ENCODE results near the gene LIMK2. TPM values are rescaled to one million over a fixed set of nuclear protein-coding genes. Genes with fewer than 3 reads are reported as not detected.
A peak's percentile ranks its signal among the peaks of the same experiment; 100 is the strongest.
"Not testable (repeated sequence)": the region's sequence is repeated elsewhere in the genome, so short reads cannot be mapped to it uniquely, and the experiment has no call there.

LIMK2 gene
- total and polyA plus RNA-seq, 2 donors = 21.6 to 32.6 TPM

GRCh38 chr22:31244943-31245451 lies 32.9 kb downstream of the LIMK2 start:
- Histone ChIP-seq H3K4me3 (ENCODE audit: low read length in 2 of 2) (no peak overlapping the region), H3K27ac (ENCODE audit: low read depth in 1 of 2, low read length in 1 of 2) (no peak overlapping the region)

GRCh38 chr22:31245998-31246397 lies 33.9 kb downstream of the LIMK2 start:
- H3K9me3 ChIP-seq (ENCODE audit: control insufficient read depth in 2 of 2, insufficient read depth in 1 of 2, low read length in 1 of 2); H3K4me3 ChIP-seq (ENCODE audit: low read length in 2 of 2); DNase-seq (ENCODE audit: low read depth in 6 of 9, low spot score in 9 of 9); H3K27me3 ChIP-seq (ENCODE audit: control insufficient read depth in 2 of 2, insufficient read depth in 1 of 2, low read length in 1 of 2); H3K27ac ChIP-seq (ENCODE audit: low read depth in 1 of 2, low read length in 1 of 2): not testable (repeated sequence)
- Histone ChIP-seq H3K36me3 (ENCODE audit: control insufficient read depth in 2 of 2, insufficient read depth in 2 of 2, low read length in 1 of 2) (peaks cover 8 to 13% of the 10 kb centered on the region in 2 donors), H3K4me1 (ENCODE audit: control insufficient read depth in 2 of 2, insufficient read depth in 2 of 2, low read length in 2 of 2) (peaks cover 8 to 35% of the 10 kb centered on the region in 2 donors)
- 92% methylated on average over 12 of the region's 12 CpGs for WGBS

More at GRCh38 chr22:31244943-31245451, 32.9 kb downstream of the LIMK2 start:
- no peaks in the 10 kb centered on the region for H3K27me3 ChIP-seq (ENCODE audit: control insufficient read depth in 2 of 2, insufficient read depth in 1 of 2, low read length in 1 of 2)
- 71% methylated on average over 7 of the region's 7 CpGs for WGBS
- peaks cover 8 to 33% of the 10 kb centered on the region in 2 donors for H3K4me1 ChIP-seq (ENCODE audit: control insufficient read depth in 2 of 2, insufficient read depth in 2 of 2, low read length in 2 of 2)
- peaks cover 8 to 13% of the 10 kb centered on the region in 2 donors for H3K36me3 ChIP-seq (ENCODE audit: control insufficient read depth in 2 of 2, insufficient read depth in 2 of 2, low read length in 1 of 2)
- peak in 3 of 9 donors; percentile 21 to 57 (median 26) for DNase-seq (ENCODE audit: low read depth in 6 of 9, low spot score in 9 of 9)
- no peaks in the 10 kb centered on the region for H3K9me3 ChIP-seq (ENCODE audit: control insufficient read depth in 2 of 2, insufficient read depth in 1 of 2, low read length in 1 of 2)

- DNase-seq (ENCODE audit: low read depth in 6 of 9, low spot score in 9 of 9) = no peak
- WGBS = 97% methylated on average over 2 of the region's 2 CpGs
- Histone ChIP-seq H3K9me3 (ENCODE audit: control insufficient read depth in 2 of 2, insufficient read depth in 1 of 2, low read length in 1 of 2) (no peaks in the 10 kb centered on the region), H3K4me3 (ENCODE audit: low read length in 2 of 2) (no peak overlapping the region), H3K27me3 (ENCODE audit: control insufficient read depth in 2 of 2, insufficient read depth in 1 of 2, low read length in 1 of 2) (no peaks in the 10 kb centered on the region), H3K36me3 (ENCODE audit: control insufficient read depth in 2 of 2, insufficient read depth in 2 of 2, low read length in 1 of 2) (peaks cover 8 to 13% of the 10 kb centered on the region in 2 donors), H3K4me1 (ENCODE audit: control insufficient read depth in 2 of 2, insufficient read depth in 2 of 2, low read length in 2 of 2) (peaks cover 8 to 35% of the 10 kb centered on the region in 2 donors), H3K27ac (ENCODE audit: low read depth in 1 of 2, low read length in 1 of 2) (no peak overlapping the region)
Observed at GRCh38 chr22:31246687-31247086, 34.6 kb downstream of the LIMK2 start.

DNA sequence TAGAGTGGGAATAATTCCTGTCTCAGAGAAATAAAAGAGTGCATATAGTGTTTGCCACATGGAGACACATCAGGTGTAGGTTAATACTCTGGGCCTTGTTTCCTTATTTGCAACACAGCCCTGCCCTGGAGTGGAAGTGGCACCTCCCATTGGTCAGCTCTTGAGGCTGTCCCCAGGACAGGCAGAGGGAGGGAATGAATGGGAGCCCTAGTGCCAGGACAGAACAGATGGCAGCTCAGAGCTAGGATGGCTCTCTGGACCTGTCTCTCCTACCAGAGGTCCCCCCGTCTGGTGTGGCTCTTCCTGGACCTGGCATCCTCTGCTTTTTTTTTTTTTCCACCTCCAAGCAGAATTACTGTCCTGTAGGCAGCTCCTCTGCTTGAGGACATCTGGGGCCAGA lies 35.6 kb downstream of the LIMK2 start:
- WGBS = 87% methylated on average over 1 of the region's 1 CpG
- H3K9me3 ChIP-seq (ENCODE audit: control insufficient read depth in 2 of 2, insufficient read depth in 1 of 2, low read length in 1 of 2) = no peaks in the 10 kb centered on the region
- H3K4me3 ChIP-seq (ENCODE audit: low read length in 2 of 2) = peak overlapping the region in 1 of 2 donors; percentile 14
- H3K27ac ChIP-seq (ENCODE audit: low read depth in 1 of 2, low read length in 1 of 2) = peak overlapping the region; percentile 20 to 50
- no peaks in the 10 kb centered on the region for H3K27me3 ChIP-seq (ENCODE audit: control insufficient read depth in 2 of 2, insufficient read depth in 1 of 2, low read length in 1 of 2)
- H3K4me1 ChIP-seq (ENCODE audit: control insufficient read depth in 2 of 2, insufficient read depth in 2 of 2, low read length in 2 of 2) = peaks cover 8 to 35% of the 10 kb centered on the region in 2 donors
- peak in 1 of 9 donors; percentile 18 for DNase-seq (ENCODE audit: low read depth in 6 of 9, low spot score in 9 of 9)
- H3K36me3 ChIP-seq (ENCODE audit: control insufficient read depth in 2 of 2, insufficient read depth in 2 of 2, low read length in 1 of 2) = peaks cover 8 to 10% of the 10 kb centered on the region in 2 donors

DNA sequence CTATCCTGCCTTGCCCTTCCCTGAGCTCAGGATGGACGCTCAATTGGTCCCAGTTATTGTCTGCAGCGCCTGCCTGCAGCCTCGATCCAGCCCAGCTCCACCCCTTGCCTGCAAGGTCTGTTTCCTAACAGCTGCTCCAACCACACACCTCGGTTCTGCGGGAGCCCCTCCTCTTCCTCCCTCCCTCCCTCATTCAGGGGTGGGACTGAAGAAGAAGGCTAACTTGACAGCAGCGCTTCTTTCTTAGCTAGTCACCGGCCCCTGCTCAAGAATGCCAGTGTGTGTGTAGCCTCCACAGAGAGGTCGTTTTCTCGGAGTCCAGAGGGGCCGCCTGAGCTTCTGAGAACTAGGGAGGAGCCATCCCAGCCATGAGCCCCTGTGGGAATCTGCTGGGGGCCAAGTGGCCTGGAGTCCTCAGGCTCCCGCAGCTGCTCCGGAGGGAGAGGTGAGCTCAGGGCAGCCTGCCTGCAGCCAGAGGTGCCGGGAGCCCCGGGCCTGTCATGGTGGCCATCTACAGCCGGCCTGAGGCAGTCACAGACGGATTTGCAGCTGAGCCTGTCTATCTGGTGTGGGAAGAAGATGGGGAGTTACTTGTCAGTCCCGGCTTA lies 36.1 kb downstream of the LIMK2 start:
- 45% methylated on average over 17 of the region's 17 CpGs for WGBS
- H3K4me1 ChIP-seq (ENCODE audit: control insufficient read depth in 2 of 2, insufficient read depth in 2 of 2, low read length in 2 of 2) = peaks cover 8 to 37% of the 10 kb centered on the region in 2 donors

DNA sequence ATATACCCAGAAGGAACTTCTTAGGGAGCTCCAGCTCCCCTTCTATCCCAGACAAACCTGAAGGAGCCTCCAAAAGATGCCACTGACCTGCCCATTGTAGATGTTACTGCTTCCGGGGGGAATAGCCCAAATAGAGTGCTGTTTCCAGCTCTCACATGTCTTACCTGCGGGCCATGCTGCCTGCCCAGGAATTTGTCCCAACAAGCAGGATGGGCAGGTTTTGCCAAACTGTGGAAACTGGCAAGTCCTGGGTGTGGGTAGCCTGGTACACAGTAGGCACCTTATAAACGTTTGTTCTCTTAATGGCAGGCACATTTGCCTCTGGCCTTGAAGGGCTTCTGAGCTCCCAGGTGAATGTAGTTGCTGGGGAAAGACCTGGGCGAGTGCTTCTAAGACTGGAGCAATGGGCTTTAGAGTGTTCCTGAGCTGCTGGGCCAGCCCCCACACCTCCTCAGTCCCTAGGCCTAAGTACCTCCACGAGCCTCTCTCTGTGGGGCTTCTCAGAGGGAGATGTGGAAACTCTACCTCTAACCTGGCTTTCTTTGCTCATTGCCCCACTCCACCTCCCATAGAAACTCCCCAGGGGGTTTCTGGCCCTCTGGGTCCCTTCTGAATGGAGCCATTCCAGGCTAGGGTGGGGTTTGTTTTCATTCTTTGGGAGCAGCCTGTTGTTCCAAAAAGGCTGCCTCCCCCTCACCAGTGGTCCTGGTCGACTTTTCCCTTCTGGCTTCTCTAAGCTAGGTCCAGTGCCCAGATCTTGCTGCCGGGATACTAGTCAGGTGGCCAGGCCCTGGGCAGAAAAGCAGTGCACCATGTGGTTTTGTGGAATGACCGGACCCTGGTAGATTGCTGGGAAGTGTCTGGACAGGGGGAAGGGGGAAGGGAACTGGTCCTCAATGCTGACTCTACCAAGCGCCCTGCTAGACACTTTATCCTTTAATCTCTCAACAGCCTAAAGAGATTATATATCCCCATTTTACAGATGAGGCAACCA lies 37.2 kb downstream of the LIMK2 start:
- peak overlapping the region in 1 of 2 donors; percentile 49 for H3K27ac ChIP-seq (ENCODE audit: low read depth in 1 of 2, low read length in 1 of 2)
- H3K36me3 ChIP-seq (ENCODE audit: control insufficient read depth in 2 of 2, insufficient read depth in 2 of 2, low read length in 1 of 2) = peaks cover 9 to 14% of the 10 kb centered on the region in 2 donors
- no peaks in the 10 kb centered on the region for H3K27me3 ChIP-seq (ENCODE audit: control insufficient read depth in 2 of 2, insufficient read depth in 1 of 2, low read length in 1 of 2)
- no peak for DNase-seq (ENCODE audit: low read depth in 6 of 9, low spot score in 9 of 9)
- H3K4me1 ChIP-seq (ENCODE audit: control insufficient read depth in 2 of 2, insufficient read depth in 2 of 2, low read length in 2 of 2) = peaks cover 5 to 29% of the 10 kb centered on the region in 2 donors
- 95% methylated on average over 9 of the region's 9 CpGs for WGBS
- H3K9me3 ChIP-seq (ENCODE audit: control insufficient read depth in 2 of 2, insufficient read depth in 1 of 2, low read length in 1 of 2) = no peaks in the 10 kb centered on the region
- H3K4me3 ChIP-seq (ENCODE audit: low read length in 2 of 2) = peak overlapping the region in 1 of 2 donors; percentile 15

More for the DNA sequence above, 36.1 kb downstream of the LIMK2 start:
- Histone ChIP-seq H3K4me3 (ENCODE audit: low read length in 2 of 2) (peak overlapping the region; percentile 22 to 32), H3K27ac (ENCODE audit: low read depth in 1 of 2, low read length in 1 of 2) (peak overlapping the region; percentile 20 to 50), H3K36me3 (ENCODE audit: control insufficient read depth in 2 of 2, insufficient read depth in 2 of 2, low read length in 1 of 2) (peaks cover 8 to 14% of the 10 kb centered on the region in 2 donors), H3K27me3 (ENCODE audit: control insufficient read depth in 2 of 2, insufficient read depth in 1 of 2, low read length in 1 of 2) (no peaks in the 10 kb centered on the region), H3K9me3 (ENCODE audit: control insufficient read depth in 2 of 2, insufficient read depth in 1 of 2, low read length in 1 of 2) (no peaks in the 10 kb centered on the region)
- peak; percentile 60 to 91 (median 75) for DNase-seq (ENCODE audit: low read depth in 6 of 9, low spot score in 9 of 9)

DNA sequence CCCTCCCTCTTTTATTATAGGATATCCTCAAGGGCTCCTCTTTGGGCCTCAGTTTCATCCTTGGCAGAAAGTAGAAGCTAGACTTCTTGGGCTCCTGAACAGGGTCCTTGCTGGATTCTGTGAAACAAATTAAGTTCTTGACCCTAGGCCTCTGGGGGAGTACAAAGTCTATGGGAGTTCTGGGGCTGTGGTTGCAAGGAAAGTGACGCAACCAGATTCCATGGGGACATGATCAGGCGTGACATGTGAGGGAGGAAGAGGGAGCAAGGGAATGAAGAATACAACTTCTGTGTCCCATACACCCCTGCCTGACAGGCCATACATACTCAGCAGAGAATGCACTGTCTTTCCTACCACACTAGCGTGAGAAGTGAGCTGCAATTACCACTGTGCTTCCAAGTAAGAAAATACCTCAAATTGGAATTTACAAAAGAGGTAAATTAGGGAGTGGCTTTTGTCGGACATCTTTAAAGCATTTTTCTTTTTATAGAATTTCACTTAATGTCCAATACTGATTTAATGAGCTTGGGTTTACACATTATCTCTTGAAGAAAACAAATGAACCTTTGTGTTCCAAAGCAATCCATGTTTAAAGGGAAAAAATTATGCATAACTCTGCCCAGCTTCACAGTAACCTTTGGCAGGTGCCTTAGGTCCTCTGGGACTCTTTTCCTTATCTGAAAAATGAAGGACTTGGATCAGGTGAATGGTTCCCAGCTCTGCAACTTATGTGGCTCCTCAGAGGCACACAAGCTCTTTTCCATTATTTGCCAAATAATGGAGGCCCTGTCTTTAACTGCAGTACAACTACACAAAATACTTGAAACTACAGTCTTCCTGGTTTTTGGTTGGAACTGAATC lies 38.9 kb downstream of the LIMK2 start:
- WGBS = 94% methylated on average over 4 of the region's 4 CpGs
- Histone ChIP-seq H3K9me3 (ENCODE audit: control insufficient read depth in 2 of 2, insufficient read depth in 1 of 2, low read length in 1 of 2) (no peaks in the 10 kb centered on the region), H3K36me3 (ENCODE audit: control insufficient read depth in 2 of 2, insufficient read depth in 2 of 2, low read length in 1 of 2) (peaks cover 13 to 14% of the 10 kb centered on the region in 2 donors), H3K27me3 (ENCODE audit: control insufficient read depth in 2 of 2, insufficient read depth in 1 of 2, low read length in 1 of 2) (no peaks in the 10 kb centered on the region), H3K4me1 (ENCODE audit: control insufficient read depth in 2 of 2, insufficient read depth in 2 of 2, low read length in 2 of 2) (peaks cover 5 to 24% of the 10 kb centered on the region in 2 donors), H3K4me3 (ENCODE audit: low read length in 2 of 2) (no peak overlapping the region), H3K27ac (ENCODE audit: low read depth in 1 of 2, low read length in 1 of 2) (peak overlapping the region in 1 of 2 donors; percentile 43)
- DNase-seq (ENCODE audit: low read depth in 6 of 9, low spot score in 9 of 9) = no peak

DNA sequence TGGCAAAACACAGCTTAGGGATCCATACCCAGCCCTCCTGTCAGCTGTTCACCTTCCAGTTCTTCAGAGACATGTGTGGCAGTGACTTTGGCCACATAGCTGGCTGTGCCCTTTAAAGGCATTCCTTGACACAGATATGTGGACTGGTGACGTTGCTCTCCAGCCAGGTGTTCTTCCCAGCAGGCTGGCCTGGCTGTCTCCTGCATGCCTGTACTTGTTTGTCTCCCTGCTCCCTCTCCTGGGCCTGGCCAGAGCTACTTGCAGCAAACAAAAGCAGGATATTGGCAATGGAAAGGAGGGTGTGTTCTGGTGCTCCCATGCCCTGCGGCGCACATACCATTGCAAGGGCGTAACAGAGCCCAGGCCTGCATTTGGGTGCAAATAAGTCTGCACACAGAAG lies 41.9 kb downstream of the LIMK2 start:
- Histone ChIP-seq H3K36me3 (ENCODE audit: control insufficient read depth in 2 of 2, insufficient read depth in 2 of 2, low read length in 1 of 2) (peaks cover 17 to 21% of the 10 kb centered on the region in 2 donors), H3K27me3 (ENCODE audit: control insufficient read depth in 2 of 2, insufficient read depth in 1 of 2, low read length in 1 of 2) (no peaks in the 10 kb centered on the region), H3K27ac (ENCODE audit: low read depth in 1 of 2, low read length in 1 of 2) (peak overlapping the region; percentile 45 to 64), H3K4me3 (ENCODE audit: low read length in 2 of 2) (no peak overlapping the region), H3K9me3 (ENCODE audit: control insufficient read depth in 2 of 2, insufficient read depth in 1 of 2, low read length in 1 of 2) (no peaks in the 10 kb centered on the region), H3K4me1 (ENCODE audit: control insufficient read depth in 2 of 2, insufficient read depth in 2 of 2, low read length in 2 of 2) (peaks cover 0 to 10% of the 10 kb centered on the region in 2 donors)
- no peak for DNase-seq (ENCODE audit: low read depth in 6 of 9, low spot score in 9 of 9)
- WGBS = 96% methylated on average over 4 of the region's 4 CpGs
